Measurements from ENCODE around the gene STAT5B. TPM values are rescaled to one million over a fixed set of nuclear protein-coding genes. Genes with fewer than 3 reads are reported as not detected.

Gene STAT5B
- total RNA-seq, 2 donors from 2014 or later: 35.7 to 51.4 TPM

GRCh38 chr17:42260318-42260717, 15.9 kb downstream of the STAT5B start:
- Histone ChIP-seq H3K4me3 (ENCODE audit: low read length) (no peak overlapping the region), H3K4me1 (ENCODE audit: control insufficient read depth, insufficient read depth, low read length) (peaks cover 5% of the 10 kb centered on the region), H3K36me3 (ENCODE audit: control insufficient read depth, insufficient read depth, low read length) (no peaks in the 10 kb centered on the region), H3K9me3 (ENCODE audit: control insufficient read depth, low read length) (no peaks in the 10 kb centered on the region), H3K27me3 (ENCODE audit: control insufficient read depth, insufficient read depth, low read length, poor library complexity, severe bottlenecking) (no peaks in the 10 kb centered on the region), H3K9ac (ENCODE audit: extremely low read depth, low read length, poor library complexity, severe bottlenecking) (no peak overlapping the region), H3K27ac (ENCODE audit: low read depth, low read length) (no peak overlapping the region)
- Mint-ChIP-seq H3K4me3 (no peak overlapping the region), H3K27me3 (ENCODE audit: insufficient read depth) (no peaks in the 10 kb centered on the region), H3K4me1 (peaks cover 15% of the 10 kb centered on the region), H3K36me3 (ENCODE audit: low read depth) (no peaks in the 10 kb centered on the region), H3K27ac (no peak overlapping the region), H3K9me3 (peaks cover 2% of the 10 kb centered on the region)
- TF ChIP-seq CTCF (conservative IDR thresholded peaks at IDR 0.05): no peak
- DNase-seq: no peak
- 90 to 98% methylated on average over 5 to 6 of the region's 6 CpGs for WGBS, 2 experiments (ENCODE audit: insufficient coverage in 1 of 2, insufficient read length in 1 of 2)

- Mint-ChIP-seq H3K27ac (no peak overlapping the region), H3K27me3 (ENCODE audit: insufficient read depth) (no peaks in the 10 kb centered on the region), H3K36me3 (ENCODE audit: low read depth) (no peaks in the 10 kb centered on the region), H3K4me3 (no peak overlapping the region), H3K4me1 (peaks cover 20% of the 10 kb centered on the region), H3K9me3 (no peaks in the 10 kb centered on the region)
- TF ChIP-seq CTCF (conservative IDR thresholded peaks at IDR 0.05): no peak
- H3K4me3 ChIP-seq (ENCODE audit: low read length): no peak overlapping the region
- no peaks in the 10 kb centered on the region for H3K27me3 ChIP-seq (ENCODE audit: control insufficient read depth, insufficient read depth, low read length, poor library complexity, severe bottlenecking)
- no peaks in the 10 kb centered on the region for H3K36me3 ChIP-seq (ENCODE audit: control insufficient read depth, insufficient read depth, low read length)
- no peak overlapping the region for H3K27ac ChIP-seq (ENCODE audit: low read depth, low read length)
- WGBS, 2 experiments (ENCODE audit: insufficient coverage in 1 of 2, insufficient read length in 1 of 2): 97 to 99% methylated on average over 7 to 8 of the region's 8 CpGs
- DNase-seq: no peak
- H3K9ac ChIP-seq (ENCODE audit: extremely low read depth, low read length, poor library complexity, severe bottlenecking): no peak overlapping the region
- peaks cover 5% of the 10 kb centered on the region for H3K4me1 ChIP-seq (ENCODE audit: control insufficient read depth, insufficient read depth, low read length)
- no peaks in the 10 kb centered on the region for H3K9me3 ChIP-seq (ENCODE audit: control insufficient read depth, low read length)
Measured at GRCh38 chr17:42255445-42255844, 20.7 kb downstream of the STAT5B start.

- DNase-seq: no peak
- no peak overlapping the region for H3K27ac Mint-ChIP-seq
- H3K4me1 ChIP-seq (ENCODE audit: control insufficient read depth, insufficient read depth, low read length): peaks cover 5% of the 10 kb centered on the region
- no peak overlapping the region for H3K4me3 ChIP-seq (ENCODE audit: low read length)
- WGBS, 2 experiments (ENCODE audit: insufficient coverage in 1 of 2, insufficient read length in 1 of 2): 98 to 100% methylated on average over 5 of the region's 5 CpGs
- H3K4me1 Mint-ChIP-seq: peaks cover 17% of the 10 kb centered on the region
- no peak overlapping the region for H3K9ac ChIP-seq (ENCODE audit: extremely low read depth, low read length, poor library complexity, severe bottlenecking)
- H3K9me3 ChIP-seq (ENCODE audit: control insufficient read depth, low read length): no peaks in the 10 kb centered on the region
- no peak overlapping the region for H3K27ac ChIP-seq (ENCODE audit: low read depth, low read length)
- no peaks in the 10 kb centered on the region for H3K9me3 Mint-ChIP-seq
- no peaks in the 10 kb centered on the region for H3K36me3 ChIP-seq (ENCODE audit: control insufficient read depth, insufficient read depth, low read length)
- TF ChIP-seq CTCF (conservative IDR thresholded peaks at IDR 0.05): no peak
- H3K27me3 Mint-ChIP-seq (ENCODE audit: insufficient read depth): no peaks in the 10 kb centered on the region
- H3K36me3 Mint-ChIP-seq (ENCODE audit: low read depth): no peaks in the 10 kb centered on the region
- no peak overlapping the region for H3K4me3 Mint-ChIP-seq
- no peaks in the 10 kb centered on the region for H3K27me3 ChIP-seq (ENCODE audit: control insufficient read depth, insufficient read depth, low read length, poor library complexity, severe bottlenecking)
Measured at GRCh38 chr17:42253578-42253977, 22.6 kb downstream of the STAT5B start.

All from endodermal cell (in vitro differentiated cells).